Right ventricle myocardium inferior (tissue), 1 donor: ENCODE measurements around the gene GKN2. TPM values are rescaled to one million over a fixed set of nuclear protein-coding genes. Genes with fewer than 3 reads are reported as not detected.

Experiments
- ATAC-seq: fragments of 200-7000 bp; cut with Tn5 transposase; one replicate; pipeline ENCODE4 v1.9.1; 2020; ENCODE audit warnings: mild to moderate bottlenecking, moderate library complexity
- DNase-seq: peaks from one replicate; pipeline ENCODE4 v3.0.0; 2021; ENCODE audit errors: missing footprints
- intact Hi-C: fragments of 100-400 bp; cut with DNase I; formaldehyde crosslinking; loops from one replicate; pipeline ENCODE4 v1.11.0; 2022
- total RNA-seq: library from RNA; stranded (reverse); fragmentation: NEBNext Ultra II Directional; extraction: Animal tissue kit (Norgen Biotek cat#: 25700); gene quantifications from one replicate; pipeline ENCODE4 v1.2.1, GENCODE V29; 2021
- donor health status: DM: no; HTN: yes; CAD: no; lungs with severe emphysema.

Gene GKN2
- total RNA-seq, 1 donor from 2014 or later = not detected

- no peak for ATAC-seq
- no peak for DNase-seq
- intact Hi-C loops = no loop called here
These were observed 20.3 kb downstream of the GKN2 start for GRCh38 chr2:68932402-68932801.

DNA sequence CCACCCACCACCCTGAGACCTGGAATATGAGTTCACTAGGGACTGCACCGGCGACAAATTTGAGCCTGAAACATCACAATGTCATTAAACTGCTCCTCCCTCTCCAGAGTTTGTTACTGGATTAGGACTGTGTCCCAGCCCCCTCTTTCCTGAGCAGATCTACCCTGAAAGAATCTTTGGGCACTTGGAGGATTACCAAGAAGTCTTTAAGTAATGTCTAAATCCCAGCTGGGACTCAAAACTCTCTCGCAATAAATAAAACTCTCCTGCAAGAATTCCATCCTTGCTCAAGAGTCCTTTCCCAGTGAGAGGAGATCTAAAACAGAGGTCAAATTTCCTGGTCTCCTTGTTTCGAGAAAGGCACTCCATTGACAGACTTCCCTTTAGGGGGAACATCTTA is 20.9 kb downstream of the GKN2 start:
- no peak for ATAC-seq
- no peak for DNase-seq
- intact Hi-C loops = no loop called here

DNA sequence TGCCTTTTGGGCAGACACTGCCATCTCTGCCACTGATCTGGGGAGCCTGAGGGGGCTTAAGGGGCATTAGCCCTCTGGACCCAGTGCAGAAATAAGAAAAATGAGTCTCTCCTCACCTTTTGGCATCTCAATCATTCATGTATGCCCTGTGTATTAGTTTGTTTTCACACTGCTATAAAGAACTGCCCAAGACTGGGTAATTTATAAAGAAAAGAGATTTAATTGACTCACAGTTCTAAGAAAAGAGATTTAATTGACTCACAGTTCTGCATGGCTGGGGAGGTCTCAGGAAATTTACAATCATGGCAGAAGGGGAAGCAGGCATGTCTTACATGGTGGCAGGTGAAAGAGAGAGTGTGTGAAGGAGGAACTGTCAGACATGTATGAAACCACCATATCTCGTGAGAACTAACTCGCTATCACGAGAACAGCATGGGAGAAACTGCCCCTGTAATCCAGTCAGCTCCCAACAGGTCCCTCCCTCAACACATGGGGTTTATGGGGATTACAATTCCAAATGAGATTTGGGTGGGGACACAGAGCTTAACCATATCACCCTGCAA is 21.5 kb downstream of the GKN2 start:
- intact Hi-C loops = no loop called here
- DNase-seq (no peak), ATAC-seq (no peak)

- no peak for DNase-seq
These were observed 25.9 kb downstream of the GKN2 start for GRCh38 chr2:68926796-68927195.

DNA sequence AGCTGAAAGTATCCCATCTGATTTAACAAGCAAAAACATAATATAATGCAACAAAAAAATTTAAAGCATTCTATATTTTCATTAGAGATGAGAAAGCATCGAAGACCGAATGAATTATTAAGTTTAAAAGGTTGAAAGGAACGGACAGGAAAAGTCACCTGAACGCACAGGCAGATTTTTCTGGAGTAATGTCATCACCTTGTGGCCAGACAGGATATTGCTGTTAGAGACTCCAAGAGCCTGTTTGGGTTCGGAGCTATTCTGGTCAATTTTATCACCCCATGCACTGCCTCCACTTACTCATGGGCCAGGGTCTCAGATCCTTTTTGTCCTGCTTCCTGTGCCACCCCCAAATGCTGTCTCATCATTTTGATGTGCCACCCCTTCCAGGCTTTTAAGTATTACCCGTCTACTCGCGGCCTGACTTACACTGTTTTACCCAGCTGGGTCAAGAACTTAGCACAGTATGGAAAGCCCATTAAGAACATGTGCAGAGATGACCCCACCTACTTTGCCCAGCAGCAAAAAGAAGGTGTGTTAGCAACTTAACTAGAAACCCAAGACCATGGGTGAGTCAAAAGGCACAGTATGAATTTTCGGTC is 27.3 kb downstream of the GKN2 start:
- DNase-seq (no peak), ATAC-seq (peak; percentile 62)
- intact Hi-C loops = loop anchor here (2.0 to 5.0 kb wide), 3 partner anchors 173 to 463 kb away; no protein-coding TSS in a partner anchor

More at GRCh38 chr2:68926796-68927195, 25.9 kb downstream of the GKN2 start:
- intact Hi-C loops = loop anchor here (5.0 kb wide), 1 partner anchor 174 kb away; no protein-coding TSS in a partner anchor
- ATAC-seq = no peak

- ATAC-seq = no peak
- intact Hi-C loops = no loop called here
- no peak for DNase-seq
These were observed 31.0 kb downstream of the GKN2 start for GRCh38 chr2:68921646-68922045.

DNA sequence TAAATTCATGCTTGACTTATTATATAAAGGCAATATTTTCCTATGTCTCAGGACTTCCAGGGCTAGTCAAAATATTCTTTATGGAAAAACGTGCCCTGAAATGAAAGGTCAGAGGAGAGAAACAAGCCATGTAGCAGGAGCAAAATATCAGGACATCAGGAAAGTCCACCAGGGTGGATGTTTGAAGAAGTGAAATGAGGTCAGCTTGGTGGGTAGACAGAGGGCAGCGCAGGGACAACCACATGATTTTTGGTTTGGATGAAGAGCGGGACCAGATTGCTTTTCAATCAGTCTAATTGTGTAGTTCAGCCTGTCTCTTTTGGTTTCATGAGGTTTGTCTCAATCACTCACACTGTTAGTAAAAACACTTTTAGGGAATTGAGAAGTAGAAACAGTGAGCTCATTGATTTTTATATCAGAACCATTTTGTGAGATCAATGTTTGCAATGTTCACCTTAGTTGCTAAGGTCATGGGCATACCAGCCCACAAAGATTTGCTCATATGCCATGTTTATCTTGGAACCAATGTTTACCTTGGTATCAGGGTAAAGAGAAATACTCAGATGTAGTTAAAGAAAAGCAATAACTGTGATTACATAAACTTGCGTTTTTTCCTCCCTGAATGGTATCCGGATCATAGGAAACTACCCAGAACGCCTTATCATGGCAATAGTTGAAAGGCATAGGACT is 32.1 kb downstream of the GKN2 start:
- intact Hi-C loops = no loop called here
- no peak for DNase-seq
- ATAC-seq = no peak

DNA sequence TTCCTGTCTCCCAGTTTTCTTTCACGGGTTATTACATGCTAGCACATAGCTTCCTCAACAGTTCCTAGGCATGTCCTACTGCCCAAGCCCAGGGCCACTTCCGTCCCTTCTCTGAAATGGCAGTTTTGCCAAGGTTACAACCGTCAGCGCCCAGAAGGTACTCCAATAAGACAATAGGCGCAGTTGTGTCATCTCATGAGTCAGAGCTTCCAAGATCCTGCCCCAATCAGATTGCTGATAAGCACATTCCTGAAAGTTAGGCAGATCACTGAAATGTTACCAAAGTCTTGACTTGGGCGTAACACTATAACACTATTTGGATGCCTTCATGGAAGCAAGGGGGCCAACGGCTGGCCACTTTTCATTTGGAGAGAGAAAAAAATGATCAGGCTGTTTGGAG is 34.2 kb downstream of the GKN2 start:
- intact Hi-C loops = no loop called here
- no peak for DNase-seq
- ATAC-seq = no peak

GRCh38 chr2:68917034-68917718 is 35.5 kb downstream of the GKN2 start:
- no peak for DNase-seq
- no peak for ATAC-seq
- intact Hi-C loops = no loop called here

DNA sequence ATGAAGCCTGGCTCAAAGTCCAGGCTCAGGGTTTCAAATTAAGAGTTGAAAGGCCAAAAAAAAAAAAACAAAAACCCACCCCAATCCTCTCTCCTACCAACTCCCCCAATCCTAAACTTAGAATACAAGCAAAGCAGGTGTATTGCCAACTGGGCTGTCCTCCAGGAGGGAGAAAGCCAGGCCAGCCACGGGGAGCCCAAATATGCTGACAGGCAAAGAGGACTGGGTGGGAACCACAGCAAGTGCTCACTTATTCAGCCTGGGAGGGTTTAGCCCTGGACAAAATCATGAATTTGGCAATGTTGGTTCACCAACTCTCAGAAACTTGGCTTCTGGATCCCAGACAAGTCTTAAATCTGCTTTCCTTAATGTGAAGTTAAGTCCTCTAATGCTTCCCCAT is 36.5 kb downstream of the GKN2 start:
- DNase-seq = no peak
- intact Hi-C loops = no loop called here
- peak; percentile 56 for ATAC-seq

- no peak for ATAC-seq
- DNase-seq = no peak
- intact Hi-C loops = no loop called here
These were observed 37.3 kb downstream of the GKN2 start for GRCh38 chr2:68915393-68915792.

DNA sequence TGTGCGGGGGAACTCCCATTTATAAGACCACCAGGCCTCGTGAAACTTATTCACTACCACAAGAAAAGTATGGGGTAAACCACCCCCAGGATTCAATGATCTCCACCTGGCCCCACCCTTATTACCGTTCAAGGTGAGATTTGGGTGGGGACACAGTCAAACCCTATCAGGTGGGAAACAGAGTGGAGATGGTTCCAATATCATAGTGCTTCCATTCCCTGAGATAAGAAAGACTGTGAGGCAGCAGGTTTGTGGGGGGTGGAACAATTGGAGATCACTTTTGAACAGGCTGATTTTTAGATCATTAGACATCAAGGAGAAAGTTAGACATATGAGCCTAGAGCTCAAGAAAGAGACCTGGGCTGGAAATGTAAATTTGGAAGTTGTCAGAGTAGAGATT is 39.3 kb downstream of the GKN2 start:
- intact Hi-C loops = no loop called here
- no peak for DNase-seq
- ATAC-seq = no peak

GRCh38 chr2:68912732-68913131 is 40.0 kb downstream of the GKN2 start:
- no peak for ATAC-seq
- no peak for DNase-seq
- intact Hi-C loops = no loop called here

- intact Hi-C loops = no loop called here
- ATAC-seq (no peak), DNase-seq (no peak)
These were observed 40.6 kb downstream of the GKN2 start for GRCh38 chr2:68912111-68912510.

- DNase-seq (no peak), ATAC-seq (no peak)
- intact Hi-C loops = loop anchor here (2.0 kb wide), 1 partner anchor 161 kb away; no protein-coding TSS in a partner anchor
These were observed 41.0 kb downstream of the GKN2 start for GRCh38 chr2:68911709-68912108.

- no peak for DNase-seq
- ATAC-seq = no peak
- intact Hi-C loops = loop anchor here (2.0 kb wide), 1 partner anchor 160 kb away; no protein-coding TSS in a partner anchor
These were observed 41.4 kb downstream of the GKN2 start for GRCh38 chr2:68911246-68911645.

DNA sequence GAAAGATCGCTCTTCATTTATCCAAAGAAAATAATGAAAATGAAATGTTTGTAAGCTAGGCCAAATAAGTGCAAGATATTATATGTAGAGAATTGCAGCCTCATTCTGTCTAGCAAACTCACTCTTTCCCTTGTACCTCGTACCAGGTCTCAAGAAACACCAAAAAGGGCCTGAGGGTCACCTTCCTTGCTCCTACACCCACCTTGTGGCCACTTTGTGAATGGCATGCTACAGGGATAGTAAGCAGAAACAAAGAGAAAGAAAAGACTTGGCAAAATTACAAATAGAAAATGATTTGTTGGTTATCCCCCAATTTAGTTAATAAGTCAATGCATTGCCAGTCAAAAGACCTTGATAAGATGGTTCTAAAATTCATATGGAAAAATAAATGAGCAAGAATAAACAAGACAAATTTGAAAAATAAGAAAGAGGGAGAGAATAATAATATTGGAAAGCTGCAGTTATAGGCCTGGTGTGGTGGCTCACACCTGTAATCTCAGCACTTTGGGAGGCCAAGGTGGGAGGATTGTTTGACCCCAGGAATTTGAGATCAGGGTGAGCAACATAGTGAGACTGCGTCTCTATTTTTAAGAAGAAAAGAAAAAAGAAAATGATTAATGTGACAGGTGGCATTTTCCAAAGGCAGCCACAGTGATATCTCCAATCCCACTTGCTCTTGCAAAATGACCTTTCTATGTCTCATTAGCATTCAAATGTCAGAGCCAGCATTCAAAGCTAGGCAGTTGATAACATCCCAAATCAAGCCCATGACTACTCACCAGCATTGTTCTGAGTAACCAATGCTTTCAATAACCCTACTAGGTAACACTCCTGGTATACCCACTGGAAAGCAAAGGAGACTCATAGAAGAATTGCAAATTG is 42.7 kb downstream of the GKN2 start:
- DNase-seq (no peak), ATAC-seq (no peak)
- intact Hi-C loops = loop anchor here (2.0 to 5.0 kb wide), 2 partner anchors 159 to 203 kb away; no protein-coding TSS in a partner anchor

DNA sequence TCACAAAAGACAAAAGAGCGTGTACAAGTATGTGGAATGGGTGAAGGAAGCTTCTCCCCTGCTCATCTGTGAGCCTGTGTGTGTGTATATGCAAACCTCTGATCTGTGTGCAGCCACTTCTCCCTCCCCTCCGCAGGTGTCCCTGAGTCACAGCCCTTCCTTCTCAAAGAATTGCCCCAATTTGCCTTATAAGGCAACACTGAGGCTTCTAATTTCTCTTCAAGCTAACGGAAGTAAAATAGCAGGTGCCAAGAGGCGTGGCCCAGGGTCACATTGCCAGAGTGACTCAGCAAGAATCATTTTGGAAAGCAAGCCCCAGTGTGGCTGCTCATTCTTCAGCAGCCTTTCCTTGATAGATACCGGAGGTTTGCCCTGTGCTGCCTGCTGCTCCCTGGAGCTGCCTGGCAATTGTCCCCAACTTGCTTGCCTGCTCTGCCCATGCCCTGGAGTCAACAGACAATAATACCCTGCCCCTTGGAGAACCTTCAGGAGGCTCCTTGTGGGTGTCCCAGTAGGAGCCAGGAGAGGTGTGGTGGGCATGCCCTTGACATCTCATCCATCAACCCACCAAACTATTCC is 44.2 kb downstream of the GKN2 start:
- peak; percentile 77 for DNase-seq
- ATAC-seq = peak; percentile 67
- intact Hi-C loops = loop anchor here (5.0 kb wide), 1 partner anchor 201 kb away; no protein-coding TSS in a partner anchor
